ENCODE measurements around the gene UBE3A.

DNA sequence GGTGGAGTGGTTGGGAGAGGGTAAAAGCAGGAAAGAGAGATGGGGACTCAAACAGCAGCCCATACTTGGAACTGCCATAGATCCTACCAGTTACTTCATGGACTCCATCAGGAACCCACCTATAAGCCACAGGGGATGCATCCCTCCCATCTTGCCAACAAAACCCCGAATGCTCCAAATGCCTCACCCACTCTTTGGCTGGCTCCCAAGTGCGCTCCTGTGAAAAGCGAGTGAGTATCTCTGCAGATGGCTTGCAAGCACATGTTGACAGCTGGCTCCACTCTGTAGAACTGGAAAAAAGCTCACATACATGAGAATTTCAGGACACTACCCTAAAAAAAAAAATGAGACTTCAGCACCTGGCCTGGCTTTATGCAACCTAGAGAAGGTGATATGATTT is 151.0 kb downstream of the UBE3A start:
- TF ChIP-seq, protein P1, sequence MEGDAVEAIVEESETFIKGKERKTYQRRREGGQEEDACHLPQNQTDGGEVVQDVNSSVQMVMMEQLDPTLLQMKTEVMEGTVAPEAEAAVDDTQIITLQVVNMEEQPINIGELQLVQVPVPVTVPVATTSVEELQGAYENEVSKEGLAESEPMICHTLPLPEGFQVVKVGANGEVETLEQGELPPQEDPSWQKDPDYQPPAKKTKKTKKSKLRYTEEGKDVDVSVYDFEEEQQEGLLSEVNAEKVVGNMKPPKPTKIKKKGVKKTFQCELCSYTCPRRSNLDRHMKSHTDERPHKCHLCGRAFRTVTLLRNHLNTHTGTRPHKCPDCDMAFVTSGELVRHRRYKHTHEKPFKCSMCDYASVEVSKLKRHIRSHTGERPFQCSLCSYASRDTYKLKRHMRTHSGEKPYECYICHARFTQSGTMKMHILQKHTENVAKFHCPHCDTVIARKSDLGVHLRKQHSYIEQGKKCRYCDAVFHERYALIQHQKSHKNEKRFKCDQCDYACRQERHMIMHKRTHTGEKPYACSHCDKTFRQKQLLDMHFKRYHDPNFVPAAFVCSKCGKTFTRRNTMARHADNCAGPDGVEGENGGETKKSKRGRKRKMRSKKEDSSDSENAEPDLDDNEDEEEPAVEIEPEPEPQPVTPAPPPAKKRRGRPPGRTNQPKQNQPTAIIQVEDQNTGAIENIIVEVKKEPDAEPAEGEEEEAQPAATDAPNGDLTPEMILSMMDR (IDR thresholded peaks at IDR 0.05): no peak
- no peak for TF ChIP-seq POLR2AphosphoS5 (IDR thresholded peaks at IDR 0.05)

All from esophagus muscularis mucosa (tissue), 3 donors.